ENCODE measurements around the gene HSP90AB1.
A peak's percentile ranks its signal among the peaks of the same experiment; 100 is the strongest.

HSP90AB1 gene

DNA sequence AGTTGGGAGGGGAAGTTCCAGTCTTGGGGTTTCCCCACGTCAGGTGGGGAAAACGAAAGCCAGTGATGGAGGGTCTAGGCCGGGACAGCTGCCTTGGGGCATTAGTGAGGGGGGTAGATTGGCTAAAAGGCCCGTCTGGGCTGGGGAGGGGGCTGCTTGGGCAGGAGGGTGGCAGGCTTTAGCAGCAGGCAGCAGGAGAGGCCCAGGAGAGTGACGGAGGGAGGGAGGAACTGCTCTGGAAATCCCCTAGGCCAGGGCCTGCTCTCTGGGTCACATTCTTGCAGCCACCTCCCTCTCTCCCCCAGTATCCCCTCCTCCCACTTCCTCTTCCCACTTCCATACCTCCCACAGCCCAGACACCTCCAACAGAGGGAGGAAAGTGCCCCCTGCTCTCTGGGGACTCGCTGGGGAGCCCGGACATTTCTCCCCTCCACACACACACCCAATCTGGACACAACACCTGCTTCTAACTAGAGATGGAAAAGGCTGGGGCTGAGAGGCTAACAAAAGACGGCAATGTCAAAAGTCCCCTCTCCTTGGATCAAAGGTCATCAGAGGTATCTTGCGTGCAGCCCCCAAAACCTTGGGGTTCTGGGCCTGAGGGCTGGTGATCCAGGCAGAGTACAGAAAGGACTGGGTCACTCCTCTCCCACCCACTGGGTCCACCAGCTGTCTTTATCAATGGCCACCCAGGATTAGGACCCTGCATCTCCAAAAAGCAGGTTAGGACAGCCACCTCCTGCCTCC lies 16.6 kb downstream of the HSP90AB1 start:
- no peak for DNase-seq (ENCODE audit: low read depth)
- peak overlapping the region; percentile 82 for H3K4me3 ChIP-seq (ENCODE audit: low read length)
- TF ChIP-seq CTCF (conservative IDR thresholded peaks at IDR 0.05; ENCODE audit: low read length), result no peak

DNA sequence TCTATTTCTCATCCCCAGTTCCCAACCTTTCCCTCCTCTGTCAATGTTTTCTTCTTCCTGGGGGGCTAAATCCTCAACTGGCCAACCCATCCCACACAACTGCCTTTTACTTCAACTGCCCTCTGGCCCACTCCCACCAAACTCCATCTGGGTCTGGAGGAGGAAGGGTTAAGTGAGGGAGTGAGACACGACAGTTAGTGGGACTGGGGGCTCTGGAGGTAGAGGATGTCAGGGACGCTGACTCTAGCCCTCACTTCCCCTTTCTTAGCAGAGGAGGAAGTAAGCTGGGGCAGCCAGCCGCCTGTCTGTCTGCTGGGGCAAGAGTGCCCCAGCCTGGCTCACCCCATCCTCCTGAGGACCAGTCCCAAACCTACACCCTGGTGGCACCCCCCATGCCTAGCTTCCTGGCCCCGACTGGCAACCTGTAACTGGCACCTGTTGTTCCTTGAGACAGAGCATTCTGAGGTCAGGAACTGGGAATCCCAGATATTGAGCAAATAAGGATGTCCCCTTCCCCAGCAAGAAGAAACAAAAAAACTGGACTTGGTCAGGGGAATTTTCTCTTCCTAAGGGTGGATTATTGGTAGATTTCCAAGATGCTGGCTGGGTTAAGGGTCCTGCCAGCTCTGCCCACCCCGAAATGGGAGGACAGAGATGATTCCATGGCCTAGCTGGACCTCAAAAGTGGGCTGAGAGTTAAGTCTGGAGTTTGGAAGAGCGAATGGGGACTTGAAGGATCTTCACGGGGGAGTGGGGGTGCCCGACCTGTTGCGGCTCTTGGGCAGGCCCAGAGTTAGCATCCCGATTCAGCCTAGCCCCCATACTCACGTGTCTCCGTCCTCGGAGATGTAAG lies 17.5 kb downstream of the HSP90AB1 start:
- TF ChIP-seq CTCF (conservative IDR thresholded peaks at IDR 0.05; ENCODE audit: low read length), result no peak
- H3K4me3 ChIP-seq (ENCODE audit: low read length), result peak overlapping the region; percentile 82
- DNase-seq (ENCODE audit: low read depth), result no peak

GRCh38 chr6:44265007-44265721 lies 18.3 kb downstream of the HSP90AB1 start, which contains the start of gene NFKBIE:
TSS of gene NFKBIE (minus strand) at chr6:44265551. CDS start at chr6:44265346, 205 bp downstream.
- peak; percentile 23 for TF ChIP-seq CTCF (conservative IDR thresholded peaks at IDR 0.05; ENCODE audit: low read length)
- H3K4me3 ChIP-seq (ENCODE audit: low read length), result peak within 1 kb of the TSS; percentile 82
- DNase-seq (ENCODE audit: low read depth), result peak; percentile 82

- no peak for TF ChIP-seq CTCF (conservative IDR thresholded peaks at IDR 0.05; ENCODE audit: low read length)
- H3K4me3 ChIP-seq (ENCODE audit: low read length), result peak overlapping the region; percentile 36; the same call in 1 of the 2 replicates
- DNase-seq (ENCODE audit: low read depth), result no peak
Measured at GRCh38 chr6:44265722-44266233, 18.9 kb downstream of the HSP90AB1 start.

GRCh38 chr6:44266347-44266746 lies 19.4 kb downstream of the HSP90AB1 start:
- no peak overlapping the region for H3K4me3 ChIP-seq (ENCODE audit: low read length)
- DNase-seq (ENCODE audit: low read depth), result no peak
- TF ChIP-seq CTCF (conservative IDR thresholded peaks at IDR 0.05; ENCODE audit: low read length), result no peak

GRCh38 chr6:44267252-44267651 lies 20.4 kb downstream of the HSP90AB1 start:
- no peak for TF ChIP-seq CTCF (conservative IDR thresholded peaks at IDR 0.05; ENCODE audit: low read length)
- H3K4me3 ChIP-seq (ENCODE audit: low read length), result no peak overlapping the region
- no peak for DNase-seq (ENCODE audit: low read depth)
